D721Med (cell line): ENCODE measurements around the gene COQ7.

ENCODE experiments used
- DNase-seq: peaks from one replicate; pipeline ENCODE4 v3.0.0; 2011; ENCODE audit warnings: low spot score; ENCODE audit not compliant: insufficient read length
- FAIRE-seq: peaks from 2 replicates; lab custom pipeline; 2011; peaks lifted over from hg19 to GRCh38; lab: Jason Lieb, UNC
- TF ChIP-seq, protein P1 (sequence below): IDR thresholded peaks from 2 replicates; pipeline ENCODE4 v1.5.1; 2012; ENCODE audit warnings: mild to moderate bottlenecking, control low read depth; ENCODE audit not compliant: insufficient read depth; ENCODE audit errors: missing control alignments

The COQ7 gene

GRCh38 chr16:19102187-19102872 lies 34.9 kb downstream of the COQ7 start:
- TF ChIP-seq, protein P1, sequence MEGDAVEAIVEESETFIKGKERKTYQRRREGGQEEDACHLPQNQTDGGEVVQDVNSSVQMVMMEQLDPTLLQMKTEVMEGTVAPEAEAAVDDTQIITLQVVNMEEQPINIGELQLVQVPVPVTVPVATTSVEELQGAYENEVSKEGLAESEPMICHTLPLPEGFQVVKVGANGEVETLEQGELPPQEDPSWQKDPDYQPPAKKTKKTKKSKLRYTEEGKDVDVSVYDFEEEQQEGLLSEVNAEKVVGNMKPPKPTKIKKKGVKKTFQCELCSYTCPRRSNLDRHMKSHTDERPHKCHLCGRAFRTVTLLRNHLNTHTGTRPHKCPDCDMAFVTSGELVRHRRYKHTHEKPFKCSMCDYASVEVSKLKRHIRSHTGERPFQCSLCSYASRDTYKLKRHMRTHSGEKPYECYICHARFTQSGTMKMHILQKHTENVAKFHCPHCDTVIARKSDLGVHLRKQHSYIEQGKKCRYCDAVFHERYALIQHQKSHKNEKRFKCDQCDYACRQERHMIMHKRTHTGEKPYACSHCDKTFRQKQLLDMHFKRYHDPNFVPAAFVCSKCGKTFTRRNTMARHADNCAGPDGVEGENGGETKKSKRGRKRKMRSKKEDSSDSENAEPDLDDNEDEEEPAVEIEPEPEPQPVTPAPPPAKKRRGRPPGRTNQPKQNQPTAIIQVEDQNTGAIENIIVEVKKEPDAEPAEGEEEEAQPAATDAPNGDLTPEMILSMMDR = no peak
- DNase-seq (no peak), FAIRE-seq (no peak)

GRCh38 chr16:19104607-19105006 lies 37.2 kb downstream of the COQ7 start:
- TF ChIP-seq, protein P1 = no peak
- no peak for DNase-seq
- no peak for FAIRE-seq

- TF ChIP-seq, protein P1 = no peak
These were observed 37.7 kb downstream of the COQ7 start for GRCh38 chr16:19105131-19105530.

GRCh38 chr16:19105891-19106624 lies 38.6 kb downstream of the COQ7 start:
- DNase-seq (no peak), FAIRE-seq (no peak)
- TF ChIP-seq, protein P1 = no peak

More at GRCh38 chr16:19105131-19105530, 37.7 kb downstream of the COQ7 start:
- DNase-seq (no peak), FAIRE-seq (no peak)

DNA sequence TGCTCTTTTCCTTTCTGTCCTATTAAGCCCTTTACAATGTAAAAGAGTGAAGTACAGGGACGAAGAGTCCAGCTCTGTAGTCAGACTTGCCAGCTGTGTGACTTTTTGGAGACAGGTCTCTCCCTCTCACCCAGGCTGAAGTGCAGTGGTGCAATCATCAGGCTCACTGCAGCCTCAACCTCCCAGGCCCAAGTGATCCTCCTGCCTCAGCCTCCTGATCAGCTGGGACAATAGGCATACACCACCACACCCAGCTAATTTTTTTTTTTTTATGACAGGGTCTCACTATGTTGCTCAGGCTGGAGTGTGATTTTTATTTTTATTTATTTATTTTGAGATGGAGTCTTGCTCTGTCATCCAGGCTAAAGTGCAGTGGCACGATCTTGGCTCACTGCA lies 39.2 kb downstream of the COQ7 start:
- DNase-seq (no peak), FAIRE-seq (no peak)
- TF ChIP-seq, protein P1 = no peak

DNA sequence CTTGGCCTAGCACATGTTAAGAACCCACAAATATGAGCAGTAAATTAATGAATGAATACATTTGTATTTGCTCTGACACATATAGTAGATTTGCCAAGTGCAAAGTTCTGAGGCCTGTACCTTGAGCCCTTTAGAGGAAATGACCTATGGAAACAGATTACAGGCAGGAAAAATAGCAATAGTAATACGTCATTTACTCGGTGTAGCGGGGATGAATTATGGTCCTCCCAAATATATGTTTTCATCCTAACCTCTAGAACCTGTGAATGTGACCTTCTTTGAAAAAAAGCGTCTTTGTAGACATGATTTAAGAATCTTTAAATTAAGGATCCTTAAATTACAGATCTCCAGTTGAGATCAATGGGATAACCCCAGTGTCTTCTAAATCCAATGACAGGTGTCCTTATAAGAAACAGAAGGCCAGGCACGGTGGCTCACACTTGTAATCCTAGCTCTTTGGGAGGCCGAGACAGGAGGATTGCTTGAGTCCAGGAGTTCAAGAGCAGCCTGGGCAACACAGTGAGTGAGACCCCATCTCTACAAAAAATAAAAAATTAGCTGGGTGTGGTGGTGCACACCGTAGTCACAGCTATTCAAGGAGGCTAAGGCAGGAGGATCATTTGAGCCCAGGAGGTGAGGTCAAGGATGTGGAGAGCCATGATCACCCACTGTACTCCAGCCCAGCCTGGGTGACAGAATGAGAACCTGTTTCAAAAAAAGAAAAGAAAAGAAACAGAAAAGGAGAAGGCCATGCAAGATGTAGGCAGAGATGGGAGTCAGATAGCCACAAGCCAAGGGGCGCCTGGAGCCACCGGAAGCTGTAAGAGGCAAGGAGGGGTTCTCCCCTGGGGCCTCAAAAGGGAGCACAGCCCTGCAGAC lies 41.2 kb downstream of the COQ7 start:
- FAIRE-seq = no peak
- DNase-seq = no peak
- TF ChIP-seq, protein P1 = no peak
